ENCODE results near the gene TBX1. TPM values are rescaled to one million over a fixed set of nuclear protein-coding genes. Genes with fewer than 3 reads are reported as not detected.

The TBX1 gene
- total RNA-seq, 1 experiment from 2014 or later: 0.74 TPM

- H2AFZ ChIP-seq: no peak overlapping the region
- H3K4me3 ChIP-seq: no peak overlapping the region
- ChIA-PET CTCF (no interaction called here), POLR2A (ENCODE audit: unreplicated experiment) (no interaction called here)
- H3K4me1 ChIP-seq (replicated peaks; ENCODE audit: insufficient read depth): no peaks in the 10 kb centered on the region
- no peaks in the 10 kb centered on the region for H3K79me2 ChIP-seq (ENCODE audit: low read depth)
- no peaks in the 10 kb centered on the region for H3K27me3 ChIP-seq (ENCODE audit: insufficient read depth, low read depth)
- H3F3A ChIP-seq (ENCODE audit: insufficient read depth, low read depth): no peaks in the 10 kb centered on the region
- no TSS peak for BruUV-seq (replicated peaks)
- TF ChIP-seq CTCF (conservative IDR thresholded peaks at IDR 0.05): no peak
- TF ChIP-seq EZH2 (IDR thresholded peaks at IDR 0.05; ENCODE audit: low read depth): no peak
- no peak overlapping the region for H3K4me2 ChIP-seq
- intact Hi-C loops (cut with micrococcal nuclease; ENCODE audit: unreplicated experiment): no loop called here
- H3K36me3 ChIP-seq (ENCODE audit: low read depth): no peaks in the 10 kb centered on the region
- no peak overlapping the region for H3K27ac ChIP-seq
- no peak for DNase-seq
- no peaks in the 10 kb centered on the region for H4K20me1 ChIP-seq (ENCODE audit: insufficient read depth)
- no peaks in the 10 kb centered on the region for H3K9me3 ChIP-seq (ENCODE audit: insufficient read depth, low read depth)
- no peaks in the 10 kb centered on the region for H3K9me2 ChIP-seq (ENCODE audit: insufficient read depth)
These were observed 20.6 kb upstream of the TBX1 start for GRCh38 chr22:19739911-19740449.

- Histone ChIP-seq H3F3A (ENCODE audit: insufficient read depth, low read depth) (no peaks in the 10 kb centered on the region), H3K9me3 (ENCODE audit: insufficient read depth, low read depth) (no peaks in the 10 kb centered on the region), H3K4me3 (no peak overlapping the region), H3K4me1 (replicated peaks; ENCODE audit: insufficient read depth) (no peaks in the 10 kb centered on the region), H3K27me3 (ENCODE audit: insufficient read depth, low read depth) (no peaks in the 10 kb centered on the region), H2AFZ (no peak overlapping the region), H3K27ac (no peak overlapping the region), H3K9me2 (ENCODE audit: insufficient read depth) (no peaks in the 10 kb centered on the region), H3K79me2 (ENCODE audit: low read depth) (no peaks in the 10 kb centered on the region), H4K20me1 (ENCODE audit: insufficient read depth) (no peaks in the 10 kb centered on the region), H3K36me3 (ENCODE audit: low read depth) (no peaks in the 10 kb centered on the region), H3K4me2 (no peak overlapping the region)
- intact Hi-C loops (cut with micrococcal nuclease; ENCODE audit: unreplicated experiment): no loop called here
- no peak for DNase-seq
- no TSS peak for BruUV-seq (replicated peaks)
- POLR2A ChIA-PET (ENCODE audit: unreplicated experiment): no interaction called here
- no peak for TF ChIP-seq CTCF (conservative IDR thresholded peaks at IDR 0.05)
- no peak for TF ChIP-seq EZH2 (IDR thresholded peaks at IDR 0.05; ENCODE audit: low read depth)
- CTCF ChIA-PET: no interaction called here
These were observed 20.0 kb upstream of the TBX1 start for GRCh38 chr22:19740586-19740985.

GRCh38 chr22:19741053-19741452 lies 19.5 kb upstream of the TBX1 start:
- no peak for TF ChIP-seq EZH2 (IDR thresholded peaks at IDR 0.05; ENCODE audit: low read depth)
- TF ChIP-seq CTCF (conservative IDR thresholded peaks at IDR 0.05): no peak
- CTCF ChIA-PET: no interaction called here
- BruUV-seq (replicated peaks): no TSS peak

More at GRCh38 chr22:19741053-19741452, 19.5 kb upstream of the TBX1 start:
- no peak for DNase-seq
- POLR2A ChIA-PET (ENCODE audit: unreplicated experiment): no interaction called here
- no peaks in the 10 kb centered on the region for H3K9me3 ChIP-seq (ENCODE audit: insufficient read depth, low read depth)
- H4K20me1 ChIP-seq (ENCODE audit: insufficient read depth): no peaks in the 10 kb centered on the region
- H3K4me3 ChIP-seq: no peak overlapping the region
- H3K27me3 ChIP-seq (ENCODE audit: insufficient read depth, low read depth): no peaks in the 10 kb centered on the region
- no peak overlapping the region for H3K27ac ChIP-seq
- no peaks in the 10 kb centered on the region for H3K79me2 ChIP-seq (ENCODE audit: low read depth)
- no peaks in the 10 kb centered on the region for H3K4me1 ChIP-seq (replicated peaks; ENCODE audit: insufficient read depth)
- no peak overlapping the region for H3K4me2 ChIP-seq
- no peaks in the 10 kb centered on the region for H3K36me3 ChIP-seq (ENCODE audit: low read depth)
- no peaks in the 10 kb centered on the region for H3F3A ChIP-seq (ENCODE audit: insufficient read depth, low read depth)
- no peaks in the 10 kb centered on the region for H3K9me2 ChIP-seq (ENCODE audit: insufficient read depth)
- intact Hi-C loops (cut with micrococcal nuclease; ENCODE audit: unreplicated experiment): no loop called here
- no peak overlapping the region for H2AFZ ChIP-seq
